ENCODE results near the gene NXT1.

- TF ChIP-seq CTCF (IDR thresholded peaks at IDR 0.05) (no peak), POLR2A (IDR thresholded peaks at IDR 0.05) (no peak)
These were observed 39.6 kb downstream of the NXT1 start for GRCh38 chr20:23390091-23390774.
